Measurements from ENCODE around the gene CDK5R2. TPM values are rescaled to one million over a fixed set of nuclear protein-coding genes. Genes with fewer than 3 reads are reported as not detected.
A peak's percentile ranks its signal among the peaks of the same experiment; 100 is the strongest.

CDK5R2 gene
- total and polyA plus RNA-seq, 2 of the 13 experiments (the other 11 are each of a cell fraction or from before 2014, with no cell fraction given) = not detected

- Histone ChIP-seq H4K20me1 (ENCODE audit: insufficient read depth, low read length) (peaks cover 10% of the 10 kb centered on the region; the same call in 1 of the 2 replicates), H3K4me2 (ENCODE audit: low read depth, low read length) (no peak overlapping the region), H2AFZ (ENCODE audit: low read length) (no peak overlapping the region), H3K9me3 (ENCODE audit: low read length) (no peaks in the 10 kb centered on the region), H3K27me3 (ENCODE audit: control insufficient read depth in 1 of 2, insufficient read depth in 2 of 2, low read length in 2 of 2) (peaks cover 40 to 82% of the 10 kb centered on the region in 2 experiments), H3K79me2 (ENCODE audit: insufficient read depth, low read length) (no peaks in the 10 kb centered on the region), H3K27ac (ENCODE audit: extremely low read length, insufficient read depth, low read length) (no peak overlapping the region), H3K9ac (ENCODE audit: insufficient read depth, low read depth, low read length) (no peak overlapping the region), H3K36me3 (replicated peaks in 1 of 2; ENCODE audit: control insufficient read depth in 1 of 2, insufficient read depth in 2 of 2, low read length in 2 of 2) (no peaks in the 10 kb centered on the region), H3K4me1 (ENCODE audit: insufficient read depth, low read length) (peaks cover 11% of the 10 kb centered on the region; the same call in 1 of the 2 replicates), H3K4me3 (replicated peaks in 1 of 3; ENCODE audit: insufficient read depth in 1 of 3, low read depth in 2 of 3, low read length in 3 of 3) (no peak overlapping the region)
- no TSS peak for BruUV-seq (replicated peaks)
- WGBS (ENCODE audit: low lambda C conversion rate) = 33% methylated on average over 10 of the region's 10 CpGs
- DNase-seq (ENCODE audit: low spot score) (no peak), ATAC-seq (no peak), FAIRE-seq (no peak)
- intact Hi-C loops (cut with micrococcal nuclease; ENCODE audit: unreplicated experiment) (loop anchor here (10.0 kb wide), 1 partner anchor 119 kb away; no protein-coding TSS in a partner anchor), in situ Hi-C loops (cut with HindIII; ENCODE audit: extremely low pct_ligation_motif_present, low pct_unique_long_range_greater_than_20kb) (no loop called here)
- CTCF ChIA-PET (ENCODE audit: low intra/inter-chr PET ratio, low total read pairs) = no interaction called here
- POLR2A ChIA-PET = no interaction called here
- TF ChIP-seq DMAP1 (CRISPR knock-in tag; IDR thresholded peaks at IDR 0.05) (no peak), HCFC1 (IDR thresholded peaks at IDR 0.05; ENCODE audit: low read depth, low read length) (no peak), ZNF746 (CRISPR knock-in tag; IDR thresholded peaks at IDR 0.05) (no peak), KAT8 (CRISPR knock-in tag; IDR thresholded peaks at IDR 0.05) (no peak), ZNF317 (CRISPR knock-in tag; IDR thresholded peaks at IDR 0.05) (no peak), NRL (CRISPR knock-in tag; IDR thresholded peaks at IDR 0.05; ENCODE audit: borderline replicate concordance) (no peak), CENPX (CRISPR knock-in tag; IDR thresholded peaks at IDR 0.05) (no peak), ASH2L (IDR thresholded peaks at IDR 0.05; ENCODE audit: insufficient read length, low read depth, low read length) (no peak)
Observed at GRCh38 chr2:218983934-218984238, 24.4 kb downstream of the CDK5R2 start.

- DNase-seq (ENCODE audit: low spot score) (no peak), FAIRE-seq (no peak), ATAC-seq (no peak)
- H3K36me3 ChIP-seq (replicated peaks in 1 of 2; ENCODE audit: control insufficient read depth in 1 of 2, insufficient read depth in 2 of 2, low read length in 2 of 2) = no peaks in the 10 kb centered on the region
- peaks cover 10% of the 10 kb centered on the region; the same call in 1 of the 2 replicates for H4K20me1 ChIP-seq (ENCODE audit: insufficient read depth, low read length)
- no peak overlapping the region for H2AFZ ChIP-seq (ENCODE audit: low read length)
- TF ChIP-seq EZH2 (conservative IDR thresholded peaks at IDR 0.05; ENCODE audit: low read depth, low read length) = peak; percentile 60
- no peak for TF ChIP-seq MYPOP (CRISPR knock-in tag; IDR thresholded peaks at IDR 0.05)
- H3K79me2 ChIP-seq (ENCODE audit: insufficient read depth, low read length) = no peaks in the 10 kb centered on the region
- H3K4me2 ChIP-seq (ENCODE audit: low read depth, low read length) = no peak overlapping the region
- POLR2A ChIA-PET = no interaction called here
- no peaks in the 10 kb centered on the region for H3K9me3 ChIP-seq (ENCODE audit: low read length)
- BruUV-seq (replicated peaks) = no TSS peak
- peaks cover 11% of the 10 kb centered on the region; the same call in 1 of the 2 replicates for H3K4me1 ChIP-seq (ENCODE audit: insufficient read depth, low read length)
- 22% methylated on average over 45 of the region's 50 CpGs for WGBS (ENCODE audit: low lambda C conversion rate)
- no peak overlapping the region for H3K9ac ChIP-seq (ENCODE audit: insufficient read depth, low read depth, low read length)
- H3K27me3 ChIP-seq (ENCODE audit: control insufficient read depth in 1 of 2, insufficient read depth in 2 of 2, low read length in 2 of 2) = peaks cover 42 to 85% of the 10 kb centered on the region in 2 experiments
- CTCF ChIA-PET (ENCODE audit: low intra/inter-chr PET ratio, low total read pairs) = no interaction called here
- H3K4me3 ChIP-seq (replicated peaks in 1 of 3; ENCODE audit: insufficient read depth in 1 of 3, low read depth in 2 of 3, low read length in 3 of 3) = no peak overlapping the region
- in situ Hi-C loops (cut with HindIII; ENCODE audit: extremely low pct_ligation_motif_present, low pct_unique_long_range_greater_than_20kb) (no loop called here), intact Hi-C loops (cut with micrococcal nuclease; ENCODE audit: unreplicated experiment) (loop anchor here (10.0 kb wide), 1 partner anchor 120 kb away; no protein-coding TSS in a partner anchor)
- no peak overlapping the region for H3K27ac ChIP-seq (ENCODE audit: extremely low read length, insufficient read depth, low read length)
Observed at GRCh38 chr2:218984239-218985020, 25.0 kb downstream of the CDK5R2 start.
